ENCODE data around the gene FLOT1. TPM values are rescaled to one million over a fixed set of nuclear protein-coding genes. Genes with fewer than 3 reads are reported as not detected.

The FLOT1 gene
- total and polyA plus RNA-seq, 2 of the 13 experiments (the other 11 are each of a cell fraction or from before 2014, with no cell fraction given), result 82.3 to 130 TPM

- TF ChIP-seq ZNF280D (CRISPR knock-in tag; IDR thresholded peaks at IDR 0.05), result peak; percentile 84; the same call in 1 of the 2 replicates
- TF ChIP-seq NCOA1 (CRISPR knock-in tag; IDR thresholded peaks at IDR 0.05), result peak; percentile 90
- no peak for TF ChIP-seq JUNB (CRISPR knock-in tag; IDR thresholded peaks at IDR 0.05; ENCODE audit: borderline replicate concordance)
- no peak for TF ChIP-seq GPN1 (CRISPR knock-in tag; IDR thresholded peaks at IDR 0.05; ENCODE audit: borderline replicate concordance)
- TF ChIP-seq CAMTA2 (CRISPR knock-in tag; IDR thresholded peaks at IDR 0.05; ENCODE audit: borderline replicate concordance), result peak; percentile 55; the same call in 1 of the 2 replicates
- no peak for TF ChIP-seq JARID2 (CRISPR knock-in tag; IDR thresholded peaks at IDR 0.05; ENCODE audit: insufficient replicate concordance)
- TF ChIP-seq AGO2 (optimal IDR thresholded peaks at IDR 0.05; ENCODE audit: low read depth, low read length), result peak; percentile 100
- TF ChIP-seq, protein P1, sequence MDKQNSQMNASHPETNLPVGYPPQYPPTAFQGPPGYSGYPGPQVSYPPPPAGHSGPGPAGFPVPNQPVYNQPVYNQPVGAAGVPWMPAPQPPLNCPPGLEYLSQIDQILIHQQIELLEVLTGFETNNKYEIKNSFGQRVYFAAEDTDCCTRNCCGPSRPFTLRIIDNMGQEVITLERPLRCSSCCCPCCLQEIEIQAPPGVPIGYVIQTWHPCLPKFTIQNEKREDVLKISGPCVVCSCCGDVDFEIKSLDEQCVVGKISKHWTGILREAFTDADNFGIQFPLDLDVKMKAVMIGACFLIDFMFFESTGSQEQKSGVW (CRISPR knock-in tag; IDR thresholded peaks at IDR 0.05; ENCODE audit: borderline replicate concordance), result no peak; the same call in 1 of the 2 replicates
- no peak for TF ChIP-seq EZH2 (conservative IDR thresholded peaks at IDR 0.05; ENCODE audit: low read depth, low read length)
- TF ChIP-seq HMG20B (CRISPR knock-in tag; conservative IDR thresholded peaks at IDR 0.05), result peak; percentile 74
- peak; percentile 62; the same call in 1 of the 2 replicates for TF ChIP-seq CHD2 (IDR thresholded peaks at IDR 0.05; ENCODE audit: low read depth, low read length)
- peak; percentile 99 for TF ChIP-seq RXRA (CRISPR knock-in tag; IDR thresholded peaks at IDR 0.05)
- no peak; the same call in 1 of the 2 replicates for TF ChIP-seq ZFP36L2 (CRISPR knock-in tag; IDR thresholded peaks at IDR 0.05)
- no peak; the same call in none of the 2 replicates for TF ChIP-seq SRY (CRISPR knock-in tag; IDR thresholded peaks at IDR 0.05)
- TF ChIP-seq GFI1 (CRISPR knock-in tag; IDR thresholded peaks at IDR 0.05; ENCODE audit: borderline replicate concordance), result peak; percentile 97
- peak; percentile 74 for TF ChIP-seq KDM4B (CRISPR knock-in tag; IDR thresholded peaks at IDR 0.05)
- TF ChIP-seq ZNF414 (CRISPR knock-in tag; IDR thresholded peaks at IDR 0.05), result peak; percentile 99
- peak; percentile 78 for TF ChIP-seq ZFX (CRISPR knock-in tag; IDR thresholded peaks at IDR 0.05; ENCODE audit: low read depth)
- peak; percentile 63 for TF ChIP-seq FOXP4 (CRISPR knock-in tag; IDR thresholded peaks at IDR 0.05)
- TF ChIP-seq ZNF660 (CRISPR knock-in tag; IDR thresholded peaks at IDR 0.05; ENCODE audit: borderline replicate concordance, low read depth), result no peak
- no peak for TF ChIP-seq NFRKB (IDR thresholded peaks at IDR 0.05)
- TF ChIP-seq ZC3H4 (CRISPR knock-in tag; IDR thresholded peaks at IDR 0.05; ENCODE audit: borderline replicate concordance), result peak; percentile 98
- peak; percentile 90 for TF ChIP-seq HNRNPLL (IDR thresholded peaks at IDR 0.05; ENCODE audit: low read depth, low read length, poor library complexity, severe bottlenecking)
Observed at GRCh38 chr6:30742316-30743098, at the start of gene FLOT1 (continued).
